ENCODE measurements around the gene GLB1L3. TPM values are rescaled to one million over a fixed set of nuclear protein-coding genes. Genes with fewer than 3 reads are reported as not detected.

The GLB1L3 gene, protein sequence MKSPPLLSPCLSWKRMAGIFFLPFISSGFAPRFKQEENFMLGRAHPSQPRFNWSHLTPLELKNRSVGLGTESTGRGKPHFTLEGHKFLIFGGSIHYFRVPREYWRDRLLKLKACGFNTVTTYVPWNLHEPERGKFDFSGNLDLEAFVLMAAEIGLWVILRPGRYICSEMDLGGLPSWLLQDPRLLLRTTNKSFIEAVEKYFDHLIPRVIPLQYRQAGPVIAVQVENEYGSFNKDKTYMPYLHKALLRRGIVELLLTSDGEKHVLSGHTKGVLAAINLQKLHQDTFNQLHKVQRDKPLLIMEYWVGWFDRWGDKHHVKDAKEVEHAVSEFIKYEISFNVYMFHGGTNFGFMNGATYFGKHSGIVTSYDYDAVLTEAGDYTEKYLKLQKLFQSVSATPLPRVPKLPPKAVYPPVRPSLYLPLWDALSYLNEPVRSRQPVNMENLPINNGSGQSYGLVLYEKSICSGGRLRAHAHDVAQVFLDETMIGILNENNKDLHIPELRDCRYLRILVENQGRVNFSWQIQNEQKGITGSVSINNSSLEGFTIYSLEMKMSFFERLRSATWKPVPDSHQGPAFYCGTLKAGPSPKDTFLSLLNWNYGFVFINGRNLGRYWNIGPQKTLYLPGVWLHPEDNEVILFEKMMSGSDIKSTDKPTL
- not detected in 2 replicates for total RNA-seq
- polyA plus RNA-seq (2012), result not detected

DNA sequence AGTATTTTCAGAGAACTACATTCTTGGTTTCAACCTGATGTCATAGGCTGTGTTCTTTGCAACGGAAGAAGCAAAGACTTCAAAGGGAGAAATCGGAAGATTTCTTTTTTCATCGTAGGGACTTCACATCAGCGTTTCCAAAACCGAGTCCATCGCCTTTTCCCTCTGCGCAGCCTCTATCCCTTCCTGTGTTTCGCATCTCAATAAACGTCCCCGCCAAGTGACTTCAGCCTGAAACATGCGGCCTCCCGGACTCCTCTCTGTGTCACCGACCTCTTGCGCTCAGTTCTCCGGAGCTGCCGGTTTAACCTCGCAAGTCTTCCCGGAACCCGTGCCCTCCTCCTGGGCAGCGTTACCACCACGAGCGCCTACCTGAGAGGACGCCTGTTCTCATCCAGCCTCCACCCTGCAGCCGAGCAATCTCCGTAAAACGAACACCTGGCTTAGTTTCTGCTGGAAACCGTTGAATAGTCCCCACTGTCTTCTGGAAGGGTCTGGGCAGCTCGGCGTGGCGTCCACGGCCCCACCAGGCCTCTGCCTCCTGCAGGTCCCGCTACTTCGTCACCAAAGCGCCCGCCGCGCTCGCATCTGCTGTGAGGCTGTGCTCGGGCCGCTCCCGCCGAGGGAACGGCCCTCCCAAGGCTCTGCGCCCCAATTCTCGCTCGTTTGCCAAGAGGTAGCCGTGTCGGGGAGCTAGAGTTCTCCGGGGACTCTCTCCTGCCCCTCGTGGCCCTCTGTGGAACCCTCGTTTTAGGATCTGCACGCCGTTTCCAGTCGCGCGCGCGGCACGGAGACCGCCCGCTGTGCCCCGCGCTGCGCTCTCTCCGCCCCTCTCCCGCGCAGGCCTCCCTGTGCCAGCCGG, at the start of gene GLB1L3:
TSS of gene GLB1L3 (plus strand) at position 846 of the 862 bp plus-strand sequence. CDS start 362 bp downstream, outside the sequence.
- DNase-seq (ENCODE audit: low read depth), result peak; percentile 14

- DNase-seq (ENCODE audit: low read depth), result no peak
Observed at GRCh38 chr11:134226806-134227325, 49.3 kb upstream of the GLB1L3 start.

DNA sequence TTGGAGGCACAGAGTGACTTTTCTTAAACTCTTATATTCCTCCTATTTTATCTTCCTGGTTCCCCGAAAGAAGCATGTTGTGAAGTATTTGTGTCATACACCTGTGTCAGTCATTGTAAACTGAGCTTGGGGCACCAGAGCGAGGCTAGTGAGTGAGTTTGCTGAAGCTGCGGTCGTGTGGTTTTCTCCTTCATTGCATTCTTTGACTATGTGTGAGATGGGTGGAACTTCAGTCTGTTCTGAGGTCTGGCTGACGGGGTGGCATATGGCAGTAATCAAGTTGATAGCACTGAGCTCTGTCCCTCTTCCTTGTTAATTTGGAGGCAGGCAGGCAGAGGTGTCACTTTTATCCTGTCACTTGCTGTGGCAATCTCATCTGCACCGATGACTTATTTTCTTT, 47.6 kb upstream of the GLB1L3 start:
- DNase-seq (ENCODE audit: low read depth), result peak; percentile 24

- no peak for DNase-seq (ENCODE audit: low read depth)
Observed at GRCh38 chr11:134229126-134229790, 46.9 kb upstream of the GLB1L3 start.

GRCh38 chr11:134230339-134230738, 45.8 kb upstream of the GLB1L3 start:
- DNase-seq (ENCODE audit: low read depth), result peak; percentile 34

DNA sequence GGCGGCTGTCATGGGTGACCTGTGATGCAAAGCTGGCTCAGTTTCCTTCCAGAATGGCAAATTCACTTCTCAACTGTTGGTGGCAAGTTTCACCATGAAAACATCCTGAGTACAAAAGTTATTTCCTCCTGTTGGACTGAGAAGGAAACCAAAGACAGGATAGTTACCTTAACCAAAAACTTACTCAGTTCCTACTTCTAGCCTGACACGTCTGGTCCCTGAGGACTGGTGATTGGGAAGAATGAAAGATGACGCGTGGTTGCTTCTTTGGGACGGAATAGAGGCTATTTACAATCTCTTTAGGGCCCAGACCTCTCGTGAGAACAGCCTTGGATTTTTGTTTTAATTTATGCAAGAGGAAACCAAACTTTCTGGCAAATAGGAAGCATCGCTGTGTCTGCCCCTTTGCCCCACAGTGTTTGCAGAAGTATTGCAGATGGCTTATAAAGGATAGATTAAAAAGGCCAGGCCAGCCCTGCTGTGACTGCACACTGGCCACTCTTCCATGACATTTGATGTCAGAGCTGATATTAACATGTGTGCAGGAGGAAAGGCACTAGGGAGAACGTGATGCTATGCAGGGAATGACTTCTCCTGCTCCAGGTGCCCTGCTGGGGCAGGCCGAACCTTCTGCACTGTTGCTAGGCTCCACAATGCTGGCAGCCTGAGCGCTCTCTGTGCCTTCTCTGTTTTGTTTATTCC, 44.1 kb upstream of the GLB1L3 start:
- no peak for DNase-seq (ENCODE audit: low read depth)

- no peak for DNase-seq (ENCODE audit: low read depth)
Observed at GRCh38 chr11:134233729-134234179, 42.4 kb upstream of the GLB1L3 start.

DNA sequence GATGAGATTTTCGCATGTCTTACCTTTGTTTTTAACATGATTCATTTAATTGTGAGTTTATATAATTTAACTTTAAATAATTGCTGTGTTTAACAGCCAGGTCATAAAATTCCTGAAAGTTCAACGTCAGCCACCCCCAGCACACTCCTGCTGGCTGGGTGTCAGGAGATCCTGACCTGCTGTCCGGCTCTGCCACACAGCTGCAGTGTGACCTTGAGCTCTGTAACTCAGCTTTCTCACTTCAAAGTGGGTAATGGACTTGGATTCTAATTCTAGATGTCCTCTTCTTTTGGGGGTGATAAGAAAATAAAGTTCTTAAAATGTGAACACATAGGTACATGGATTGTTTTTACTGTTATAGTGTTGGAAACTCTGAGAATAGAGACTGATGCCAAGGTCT, 40.8 kb upstream of the GLB1L3 start:
- no peak for DNase-seq (ENCODE audit: low read depth)

GRCh38 chr11:134236834-134237556, 39.2 kb upstream of the GLB1L3 start:
- no peak for DNase-seq (ENCODE audit: low read depth)

DNA sequence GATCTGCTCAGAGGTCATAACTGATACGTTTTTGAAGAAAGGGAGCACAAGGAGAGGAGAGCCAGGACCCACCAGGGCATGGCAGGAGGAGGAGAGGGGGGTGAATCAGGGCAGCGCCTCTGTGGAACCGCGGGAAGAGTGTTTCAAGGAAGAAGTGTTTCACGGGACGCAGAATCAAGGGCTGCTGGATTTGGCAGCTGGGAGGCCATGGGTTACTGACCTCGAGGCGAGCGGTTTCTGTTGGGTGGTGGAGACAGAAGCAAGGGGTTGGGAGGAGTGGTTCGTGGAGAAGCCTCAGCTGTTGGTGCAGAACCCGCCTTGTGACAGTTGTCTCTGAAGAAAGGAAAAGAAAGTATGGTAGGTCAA, 38.6 kb upstream of the GLB1L3 start:
- peak; percentile 49 for DNase-seq (ENCODE audit: low read depth)

GRCh38 chr11:134238956-134239355, 37.2 kb upstream of the GLB1L3 start:
- DNase-seq (ENCODE audit: low read depth), result no peak

DNA sequence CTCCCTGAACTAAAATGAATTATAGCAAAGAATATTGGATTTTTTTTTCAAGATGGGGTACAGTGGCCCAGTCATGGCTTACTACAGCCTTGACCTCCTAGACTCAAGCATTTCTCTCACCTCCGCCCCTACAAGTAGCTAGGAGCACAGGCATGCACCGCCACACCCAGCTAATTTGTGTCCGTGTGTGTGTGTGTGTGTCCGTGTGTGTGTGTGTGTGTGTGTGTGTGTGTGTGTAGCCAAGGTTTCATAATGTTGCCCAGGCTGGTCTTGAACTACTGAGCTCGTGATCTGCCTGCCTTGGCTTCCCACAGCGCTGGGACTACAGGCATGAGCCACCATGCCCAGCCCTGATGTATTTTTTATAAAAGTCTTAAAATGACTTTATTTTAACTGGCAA, 35.6 kb upstream of the GLB1L3 start:
- DNase-seq (ENCODE audit: low read depth), result no peak

DNA sequence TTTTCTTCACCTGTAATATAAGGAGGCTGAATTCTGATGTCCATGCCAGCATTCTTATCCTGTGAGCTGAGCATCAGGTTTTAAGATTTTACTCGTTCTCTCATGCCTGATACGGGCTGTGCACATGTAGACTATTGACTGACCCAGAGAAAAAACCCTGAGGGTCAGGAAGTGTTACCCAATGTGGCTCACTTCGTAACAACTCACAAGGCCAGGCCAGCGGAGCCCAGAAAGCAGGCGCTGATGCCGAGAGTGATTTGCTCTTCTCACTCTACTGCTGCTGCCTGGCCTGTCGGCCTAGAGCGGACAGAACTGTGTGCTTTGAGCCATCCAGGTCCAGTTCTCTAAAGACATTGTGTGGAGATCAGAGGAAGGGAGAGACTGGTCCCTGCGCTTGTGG, 33.8 kb upstream of the GLB1L3 start:
- no peak for DNase-seq (ENCODE audit: low read depth)

DNA sequence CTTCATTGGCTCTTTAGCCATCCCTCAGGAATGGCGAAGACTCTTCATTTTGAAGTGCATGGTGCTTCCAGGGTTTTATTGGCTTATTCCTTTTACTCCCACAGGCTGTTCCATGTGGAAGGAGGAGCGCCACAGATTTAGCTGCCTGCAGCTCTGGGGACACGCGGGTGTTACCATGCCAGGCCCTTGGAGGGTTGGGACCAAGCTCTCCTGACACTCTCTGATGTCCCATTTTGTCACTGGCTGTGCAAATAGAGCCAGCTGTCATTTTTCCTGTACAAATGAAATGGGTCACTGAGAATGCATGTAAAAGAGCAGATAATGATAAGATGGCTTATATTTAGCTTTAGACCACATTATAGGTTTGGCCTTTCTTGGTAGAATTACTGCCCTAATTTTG, 32.3 kb upstream of the GLB1L3 start:
- no peak for DNase-seq (ENCODE audit: low read depth)

GRCh38 chr11:134244593-134244992, 31.6 kb upstream of the GLB1L3 start:
- no peak for DNase-seq (ENCODE audit: low read depth)

GRCh38 chr11:134245434-134245833, 30.7 kb upstream of the GLB1L3 start:
- DNase-seq (ENCODE audit: low read depth), result no peak

DNA sequence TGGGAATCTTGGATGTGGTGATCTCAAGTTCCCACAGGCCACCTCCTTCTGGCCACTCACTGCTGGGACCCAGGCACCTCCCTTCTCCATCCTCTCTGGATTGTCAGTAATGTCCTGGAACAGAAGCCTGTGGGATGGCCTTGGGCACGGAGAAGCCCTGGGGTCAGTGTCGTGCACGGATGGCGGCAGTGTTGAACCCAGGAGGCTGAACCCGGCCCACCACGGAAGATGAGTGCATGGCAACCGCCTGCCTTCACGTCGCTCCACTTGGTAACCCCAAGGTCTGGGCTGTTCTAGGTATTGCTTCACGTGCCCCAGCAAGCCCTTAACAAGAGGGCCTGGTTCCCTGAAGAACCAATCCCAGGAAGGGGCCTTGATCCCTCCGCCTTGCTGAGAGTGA, 30.1 kb upstream of the GLB1L3 start:
- DNase-seq (ENCODE audit: low read depth), result no peak

- no peak for DNase-seq (ENCODE audit: low read depth)
Observed at GRCh38 chr11:134246678-134247077, 29.5 kb upstream of the GLB1L3 start.

DNA sequence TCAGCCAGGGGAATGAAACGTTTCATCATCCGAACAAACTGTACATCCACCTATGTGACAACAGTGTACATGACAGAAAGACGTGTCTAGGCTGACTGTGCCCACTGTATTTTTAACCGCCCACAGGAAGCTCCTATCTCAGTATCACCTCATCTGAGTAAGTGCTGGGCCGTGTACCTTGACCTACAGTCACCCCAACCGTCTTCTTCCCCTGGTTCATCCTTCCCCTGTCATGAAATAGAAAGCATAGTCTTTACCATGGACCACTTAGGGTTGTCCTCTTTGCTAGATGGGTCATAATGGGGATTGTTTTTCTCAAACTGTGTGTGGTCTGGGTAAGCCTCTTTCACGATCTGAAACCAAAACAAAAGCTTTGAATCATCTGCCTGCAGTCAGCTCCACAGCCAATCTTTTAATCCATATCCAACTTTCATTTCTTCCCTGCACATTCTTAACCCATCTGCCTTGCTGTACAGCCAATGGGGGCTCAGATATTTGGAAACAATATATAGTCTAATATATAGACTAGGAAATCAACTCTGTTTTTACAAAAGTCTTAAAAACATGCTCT, 27.2 kb upstream of the GLB1L3 start:
- no peak for DNase-seq (ENCODE audit: low read depth)
